ENCODE data around the gene GRK3.
A peak's percentile ranks its signal among the peaks of the same experiment; 100 is the strongest.
"Not testable (repeated sequence)": the region's sequence is repeated elsewhere in the genome, so short reads cannot be mapped to it uniquely, and the experiment has no call there.

Gene GRK3

DNA sequence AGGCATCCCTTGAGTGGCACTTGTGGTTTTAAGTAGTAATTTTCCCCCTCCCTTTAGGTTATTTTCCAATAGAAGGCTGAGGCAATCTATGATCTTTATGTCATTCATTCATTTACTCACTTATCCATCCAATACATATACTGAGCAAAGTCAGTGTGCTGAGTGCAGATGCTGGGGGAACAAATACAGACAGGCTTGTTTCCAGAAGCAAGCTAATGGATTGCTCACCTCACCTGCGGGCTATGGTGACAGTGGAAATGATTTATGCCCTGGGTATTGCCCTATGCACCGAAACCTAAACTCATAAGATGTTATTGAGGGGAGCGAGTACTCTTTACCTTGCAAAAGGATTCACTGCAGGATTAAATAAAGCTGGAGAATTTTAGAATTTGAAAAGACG is 4.6 kb upstream of the GRK3 start:
- H3K27me3 Mint-ChIP-seq; H3K4me3 Mint-ChIP-seq; DNase-seq; H3K27ac Mint-ChIP-seq; H3K9me3 Mint-ChIP-seq; H3K36me3 Mint-ChIP-seq; ATAC-seq (replicated peaks): not testable (repeated sequence)
- peaks cover 52 to 83% of the 10 kb centered on the region in 2 donors for H3K4me1 Mint-ChIP-seq

DNA sequence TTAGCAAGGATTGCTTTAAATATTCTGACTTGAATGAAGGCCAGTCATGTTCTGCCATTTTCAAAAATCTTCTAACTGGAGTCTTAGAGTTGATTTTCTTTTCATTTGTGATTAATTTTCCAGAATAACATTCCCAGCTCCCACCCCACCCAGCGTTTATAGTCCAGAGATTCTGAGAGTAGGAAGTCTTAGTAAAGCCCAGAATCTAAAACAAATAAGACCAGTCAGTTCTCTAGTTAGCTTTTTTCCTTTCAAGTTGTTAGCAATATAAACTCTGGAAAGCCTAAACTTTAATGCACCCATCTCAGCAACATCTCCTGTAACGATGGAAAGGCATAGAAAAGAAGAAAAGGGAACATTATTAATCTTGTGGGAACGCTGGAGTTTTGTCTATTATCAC is 3.3 kb upstream of the GRK3 start:
- H3K27me3 Mint-ChIP-seq; H3K36me3 Mint-ChIP-seq; H3K9me3 Mint-ChIP-seq; DNase-seq; ATAC-seq (replicated peaks): not testable (repeated sequence)
- H3K4me3 Mint-ChIP-seq: peak overlapping the region in 1 of 2 donors; percentile 50
- H3K4me1 Mint-ChIP-seq: peaks cover 42 to 72% of the 10 kb centered on the region in 2 donors
- peak overlapping the region; percentile 98 for H3K27ac Mint-ChIP-seq

DNA sequence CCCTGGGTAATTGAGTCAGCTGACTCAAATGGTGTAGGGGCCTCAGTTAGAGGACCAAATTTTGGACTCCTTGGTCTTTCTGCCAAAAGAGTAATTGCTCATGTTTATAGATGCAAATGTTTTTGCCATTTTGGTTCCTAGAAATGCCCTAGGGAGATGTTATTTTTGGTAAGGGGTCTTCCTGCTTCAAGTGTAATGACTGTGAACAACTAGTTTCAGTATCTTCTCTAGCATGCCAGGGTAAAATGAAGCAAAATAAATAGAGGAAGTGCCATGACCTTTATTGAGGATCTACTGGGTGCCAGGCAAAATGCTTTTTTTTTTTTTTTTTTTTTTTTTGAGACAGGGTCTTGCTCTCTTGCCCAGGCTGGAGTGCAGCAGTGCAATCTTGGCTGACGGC is 2.5 kb upstream of the GRK3 start:
- peak; percentile 43 to 51 for ATAC-seq (replicated peaks)
- H3K27ac Mint-ChIP-seq: peak overlapping the region; percentile 98
- H3K4me3 Mint-ChIP-seq: peak overlapping the region; percentile 11 to 50

DNA sequence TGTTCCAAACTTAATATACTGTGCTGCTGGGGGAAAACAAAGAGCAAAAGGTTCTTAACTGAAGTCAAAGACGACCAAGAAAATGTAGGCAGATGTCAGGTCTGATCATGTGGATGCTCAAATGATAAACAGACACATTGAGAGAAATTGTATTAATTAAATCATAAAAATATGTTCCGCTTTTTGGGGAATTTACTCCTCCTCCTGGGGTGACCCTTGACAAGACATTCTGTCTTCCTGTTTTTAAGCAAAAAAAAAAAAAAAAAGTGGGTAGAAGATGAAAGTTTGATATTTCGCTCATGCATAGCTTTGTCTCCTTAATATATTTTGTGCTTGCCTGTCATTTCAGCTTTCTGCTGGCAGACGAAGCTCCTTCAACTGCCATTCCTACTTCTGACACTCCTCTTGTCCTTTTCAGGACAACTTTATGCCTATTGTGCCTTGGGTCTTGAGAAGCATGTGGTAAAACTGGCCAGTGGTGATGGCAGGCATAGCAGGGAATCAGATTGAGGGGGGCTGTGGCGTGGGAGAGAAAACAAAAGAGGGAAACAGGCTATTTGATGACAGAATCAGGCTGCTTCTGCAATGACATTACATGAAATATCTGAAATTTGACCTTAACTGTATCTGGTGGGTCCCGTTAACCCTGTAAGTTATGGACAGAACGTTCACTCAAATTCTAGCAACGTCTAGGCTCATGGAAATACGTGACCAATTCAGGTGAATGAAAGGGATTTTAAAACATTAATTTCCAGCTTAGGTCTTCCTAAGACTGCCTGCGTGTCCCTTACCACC is 1.3 kb upstream of the GRK3 start:
- peak overlapping the region; percentile 98 for H3K27ac Mint-ChIP-seq
- peak; percentile 35 for DNase-seq
- peak; percentile 3 to 9 for ATAC-seq (replicated peaks)

More for the DNA sequence above, 2.5 kb upstream of the GRK3 start:
- H3K9me3 Mint-ChIP-seq, H3K36me3 Mint-ChIP-seq, H3K27me3 Mint-ChIP-seq: not testable (repeated sequence)
- DNase-seq: peak; percentile 47
- H3K4me1 Mint-ChIP-seq: peaks cover 42 to 73% of the 10 kb centered on the region in 2 donors

DNA sequence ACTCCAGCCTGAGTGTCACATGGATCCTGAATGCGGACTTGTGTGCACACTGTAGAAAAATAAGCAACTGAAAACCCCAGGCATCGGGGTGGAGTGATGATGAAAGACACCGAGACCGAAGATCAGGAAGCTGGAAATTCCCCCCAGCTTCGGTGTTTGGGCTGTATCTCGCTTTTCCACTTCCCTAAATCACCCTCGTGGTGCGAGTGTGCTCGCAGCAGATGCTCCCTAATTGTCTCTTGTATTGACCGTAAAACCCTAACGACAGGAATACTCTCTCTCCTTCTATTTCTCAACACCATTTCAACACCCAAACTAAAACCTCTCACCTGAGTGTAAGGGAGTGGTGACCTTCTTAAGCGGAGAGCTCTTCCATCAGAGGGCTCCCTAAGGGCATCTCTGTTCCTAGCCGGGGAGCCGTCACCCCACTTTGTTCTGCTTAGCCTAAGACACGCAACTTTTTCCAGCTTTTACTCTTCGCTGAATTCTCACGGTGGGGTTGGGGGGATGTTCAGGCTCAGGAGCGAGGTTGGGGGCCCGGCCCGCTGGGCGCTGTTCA is 635 bp upstream of the GRK3 start:
- peak overlapping the region; percentile 98 for H3K27ac Mint-ChIP-seq
- H3K4me1 Mint-ChIP-seq: peaks cover 36 to 70% of the 10 kb centered on the region in 2 donors
- H3K36me3 Mint-ChIP-seq: peaks cover 7 to 8% of the 10 kb centered on the region in 2 donors
- peak; percentile 51 for ATAC-seq (replicated peaks)
- peak; percentile 75 for DNase-seq
- H3K4me3 Mint-ChIP-seq: peak overlapping the region; percentile 81 to 92
- no peaks in the 10 kb centered on the region for H3K27me3 Mint-ChIP-seq
- H3K9me3 Mint-ChIP-seq: no peaks in the 10 kb centered on the region

More for the DNA sequence above, 1.3 kb upstream of the GRK3 start:
- Mint-ChIP-seq H3K4me3 (peak overlapping the region; percentile 81 to 92), H3K4me1 (peaks cover 42 to 75% of the 10 kb centered on the region in 2 donors)
- H3K36me3 Mint-ChIP-seq, H3K27me3 Mint-ChIP-seq, H3K9me3 Mint-ChIP-seq: not testable (repeated sequence)

DNA sequence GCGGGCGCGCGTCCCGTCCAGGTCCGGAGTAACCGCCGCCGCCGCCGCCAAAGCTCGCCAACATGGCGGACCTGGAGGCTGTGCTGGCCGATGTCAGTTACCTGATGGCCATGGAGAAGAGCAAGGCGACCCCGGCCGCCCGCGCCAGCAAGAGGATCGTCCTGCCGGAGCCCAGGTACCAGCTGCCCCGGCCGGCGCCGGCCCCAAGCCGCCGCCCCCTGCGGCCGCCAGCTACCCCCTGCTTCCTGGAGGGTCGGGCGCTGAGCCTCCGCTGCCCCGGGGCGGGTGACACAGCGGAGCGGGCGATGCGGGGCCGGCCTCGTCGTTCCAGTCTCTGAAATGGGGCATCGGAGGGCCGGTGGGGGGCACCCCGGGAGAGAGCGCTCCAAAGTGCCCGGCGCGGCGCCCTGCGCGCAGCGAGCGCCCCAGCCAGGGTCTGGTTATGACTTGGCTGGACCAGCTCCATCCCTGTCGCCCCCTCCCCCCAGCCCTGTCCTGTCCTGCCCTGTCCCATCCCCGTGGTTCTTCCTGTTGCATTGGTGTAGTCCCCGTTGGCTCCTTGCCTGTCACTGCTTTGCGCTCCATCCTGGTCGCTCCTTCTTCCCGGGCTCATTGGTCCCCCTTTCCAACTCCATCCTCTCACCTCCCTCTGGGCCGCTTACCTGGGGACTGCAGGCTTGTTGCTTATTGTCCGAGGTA is 653 bp downstream of the GRK3 start:
- peaks cover 13 to 17% of the 10 kb centered on the region in 2 donors for H3K36me3 Mint-ChIP-seq
- peak overlapping the region; percentile 94 to 99 for H3K4me3 Mint-ChIP-seq
- peak overlapping the region; percentile 98 for H3K27ac Mint-ChIP-seq
- ATAC-seq (replicated peaks) (no peak), DNase-seq (peak; percentile 26)
- H3K9me3 Mint-ChIP-seq: no peaks in the 10 kb centered on the region
- H3K4me1 Mint-ChIP-seq: peaks cover 36 to 71% of the 10 kb centered on the region in 2 donors
- H3K27me3 Mint-ChIP-seq: no peaks in the 10 kb centered on the region

DNA sequence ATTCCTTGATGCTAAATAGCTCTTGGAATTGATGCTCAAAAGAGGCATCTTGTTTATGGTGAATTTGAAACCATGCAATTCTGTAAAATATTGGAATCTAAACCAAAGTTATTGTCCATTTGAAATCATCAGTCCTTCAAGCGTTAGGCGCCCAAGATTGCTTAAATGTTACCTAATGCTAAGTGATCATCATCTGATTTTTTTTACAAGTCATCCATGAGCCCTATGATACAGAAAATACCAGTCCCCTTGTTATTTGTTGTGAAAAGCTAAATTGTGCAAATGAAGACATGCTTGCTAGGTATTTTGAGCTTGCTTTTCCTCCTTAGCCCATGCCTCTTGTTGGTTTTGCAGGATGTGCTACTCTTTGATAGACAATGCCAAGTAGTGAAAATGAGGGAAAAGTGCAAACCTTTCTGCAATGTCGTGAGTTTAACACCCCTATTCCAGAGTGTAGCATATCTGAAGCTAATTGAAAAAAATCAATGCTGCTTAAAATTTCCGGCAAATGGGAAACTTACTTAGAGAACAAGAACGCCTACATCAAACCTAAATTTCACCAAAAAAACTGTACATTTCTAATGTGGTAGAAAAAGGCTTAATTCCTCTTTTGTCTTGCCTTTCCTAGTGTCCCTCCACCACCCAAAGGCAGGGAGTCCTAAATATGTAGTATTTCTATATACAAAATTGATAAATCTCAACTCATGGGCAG is 1.9 kb downstream of the GRK3 start:
- DNase-seq (no peak), ATAC-seq (replicated peaks) (no peak)
- Mint-ChIP-seq H3K27ac (peak overlapping the region; percentile 90), H3K4me3 (peak overlapping the region; percentile 94 to 99), H3K9me3 (no peaks in the 10 kb centered on the region), H3K27me3 (no peaks in the 10 kb centered on the region), H3K36me3 (peaks cover 13 to 23% of the 10 kb centered on the region in 2 donors), H3K4me1 (peaks cover 31 to 70% of the 10 kb centered on the region in 2 donors)

DNA sequence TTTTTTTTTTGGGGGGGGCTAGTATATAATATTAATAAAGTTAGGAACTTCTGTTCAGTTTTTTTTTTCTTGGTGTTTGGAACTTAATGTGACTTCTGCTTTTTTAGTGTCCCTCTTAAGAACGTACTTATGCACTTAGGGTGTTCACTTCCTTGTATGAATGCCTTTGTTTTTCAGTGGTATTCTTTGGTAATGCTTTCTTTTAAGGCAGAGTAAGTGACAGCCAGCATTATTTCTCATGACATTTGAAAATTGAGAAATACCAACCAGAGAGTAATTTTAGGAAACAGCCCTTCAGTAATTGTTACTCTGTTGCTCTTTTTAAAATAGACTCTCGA is 2.4 kb downstream of the GRK3 start:
- DNase-seq: no peak
- Mint-ChIP-seq H3K36me3 (peaks cover 13 to 26% of the 10 kb centered on the region in 2 donors), H3K27me3 (no peaks in the 10 kb centered on the region), H3K27ac (peak overlapping the region; percentile 90), H3K4me3 (peak overlapping the region; percentile 94 to 99), H3K4me1 (peaks cover 28 to 68% of the 10 kb centered on the region in 2 donors), H3K9me3 (no peaks in the 10 kb centered on the region)
- ATAC-seq (replicated peaks): peak; percentile 44 to 52

DNA sequence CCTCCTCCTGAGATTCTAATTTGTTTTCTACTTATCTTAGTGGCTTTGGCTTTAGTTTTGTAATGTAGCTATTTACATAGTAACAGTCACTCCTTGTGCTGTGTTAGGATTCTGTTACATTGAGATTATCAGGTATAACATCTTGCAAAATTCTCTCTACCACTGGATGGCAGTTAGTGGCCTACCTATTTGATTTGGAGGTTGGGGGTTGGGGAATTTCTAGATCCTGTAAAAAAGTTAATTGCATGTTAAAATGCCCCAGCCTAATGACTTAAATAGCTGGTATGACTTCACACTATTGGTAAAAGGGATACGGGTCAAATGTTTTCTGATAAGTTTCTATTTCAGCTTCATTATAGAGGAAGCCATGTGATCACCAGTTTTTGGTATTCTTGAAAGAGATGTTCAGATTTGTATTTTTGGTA is 2.8 kb downstream of the GRK3 start:
- Mint-ChIP-seq H3K4me3 (peak overlapping the region; percentile 94 to 99), H3K27ac (peak overlapping the region; percentile 90), H3K4me1 (peaks cover 31 to 68% of the 10 kb centered on the region in 2 donors), H3K36me3 (peaks cover 13 to 30% of the 10 kb centered on the region in 2 donors), H3K27me3 (no peaks in the 10 kb centered on the region), H3K9me3 (peaks cover 0 to under 1% of the 10 kb centered on the region in 2 donors)
- DNase-seq (no peak), ATAC-seq (replicated peaks) (peak; percentile 3 to 5)

DNA sequence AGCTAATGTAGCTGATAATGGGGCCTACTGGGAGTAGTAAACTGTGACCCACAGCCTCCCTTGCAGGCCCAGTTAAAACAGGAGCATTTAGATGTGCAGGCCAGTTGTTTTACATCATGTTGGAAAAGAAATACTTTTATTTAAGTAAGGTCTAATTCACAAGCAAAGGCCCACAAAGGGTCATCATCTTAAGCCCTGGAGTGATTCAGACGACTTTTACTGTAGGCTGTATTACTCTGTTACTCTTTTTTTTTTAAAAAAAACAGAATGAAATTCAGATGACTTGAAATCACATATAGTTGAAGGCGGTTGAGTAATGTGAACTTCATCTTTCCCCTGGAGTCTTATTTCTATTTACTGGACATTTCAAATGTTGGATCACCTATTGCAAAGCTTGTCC is 3.6 kb downstream of the GRK3 start:
- peak overlapping the region; percentile 31 for H3K27ac Mint-ChIP-seq
- peak overlapping the region; percentile 94 to 99 for H3K4me3 Mint-ChIP-seq
- H3K27me3 Mint-ChIP-seq; H3K9me3 Mint-ChIP-seq; DNase-seq; ATAC-seq (replicated peaks): not testable (repeated sequence)
- H3K36me3 Mint-ChIP-seq: peaks cover 17 to 34% of the 10 kb centered on the region in 2 donors
- H3K4me1 Mint-ChIP-seq: peaks cover 35 to 69% of the 10 kb centered on the region in 2 donors

DNA sequence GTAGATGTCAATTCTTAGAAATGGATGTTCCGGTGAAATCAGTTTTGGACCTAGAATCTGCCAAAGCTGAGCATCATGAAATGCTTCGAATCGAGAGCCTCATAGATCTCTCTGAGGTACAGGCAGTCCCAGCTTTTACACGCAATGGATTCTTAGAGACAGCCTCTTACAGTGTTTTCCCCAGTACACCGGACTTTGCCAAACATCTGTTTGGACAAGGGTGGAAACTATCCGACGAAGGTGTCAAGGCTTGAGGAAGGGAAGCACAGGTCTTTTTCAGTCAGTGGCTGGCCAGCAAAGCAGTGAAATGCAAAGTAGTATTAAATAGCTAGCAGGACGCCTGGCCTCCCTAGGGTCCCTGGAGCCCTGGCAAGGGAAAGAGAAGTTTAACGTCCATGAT is 4.9 kb downstream of the GRK3 start:
- H3K4me3 Mint-ChIP-seq: peak overlapping the region in 1 of 2 donors; percentile 32
- no peak overlapping the region for H3K27ac Mint-ChIP-seq
- peaks cover 2 to 4% of the 10 kb centered on the region in 2 donors for H3K9me3 Mint-ChIP-seq
- H3K36me3 Mint-ChIP-seq: peaks cover 19 to 36% of the 10 kb centered on the region in 2 donors
- H3K4me1 Mint-ChIP-seq: peaks cover 35 to 69% of the 10 kb centered on the region in 2 donors
- no peak for ATAC-seq (replicated peaks)
- H3K27me3 Mint-ChIP-seq: no peaks in the 10 kb centered on the region
- DNase-seq: no peak

DNA sequence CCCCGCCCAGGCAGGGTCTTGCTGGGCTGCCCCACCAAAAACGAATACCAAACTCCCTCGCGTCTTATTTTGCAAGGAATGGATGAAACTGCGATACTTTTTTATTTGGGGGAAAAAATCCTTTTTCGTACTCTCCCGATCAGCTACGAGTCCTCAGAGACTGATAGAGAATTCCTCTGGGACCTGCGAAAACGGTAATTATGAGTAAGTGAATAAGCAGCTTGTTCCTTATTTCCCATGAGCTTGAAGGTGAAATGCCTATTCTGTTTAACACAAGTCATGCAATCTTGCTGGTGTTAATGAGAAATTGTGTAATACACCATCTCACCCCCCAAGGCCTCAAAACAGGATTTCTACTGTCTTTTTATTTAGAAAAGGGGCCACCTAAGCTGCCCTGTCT is 5.5 kb downstream of the GRK3 start:
- DNase-seq (no peak), ATAC-seq (replicated peaks) (no peak)
- Mint-ChIP-seq H3K9me3 (peaks cover 2 to 4% of the 10 kb centered on the region in 2 donors), H3K4me3 (peak overlapping the region; percentile 32 to 52), H3K27me3 (no peaks in the 10 kb centered on the region), H3K36me3 (peaks cover 19 to 35% of the 10 kb centered on the region in 2 donors), H3K27ac (peak overlapping the region; percentile 69), H3K4me1 (peaks cover 35 to 75% of the 10 kb centered on the region in 2 donors)

DNA sequence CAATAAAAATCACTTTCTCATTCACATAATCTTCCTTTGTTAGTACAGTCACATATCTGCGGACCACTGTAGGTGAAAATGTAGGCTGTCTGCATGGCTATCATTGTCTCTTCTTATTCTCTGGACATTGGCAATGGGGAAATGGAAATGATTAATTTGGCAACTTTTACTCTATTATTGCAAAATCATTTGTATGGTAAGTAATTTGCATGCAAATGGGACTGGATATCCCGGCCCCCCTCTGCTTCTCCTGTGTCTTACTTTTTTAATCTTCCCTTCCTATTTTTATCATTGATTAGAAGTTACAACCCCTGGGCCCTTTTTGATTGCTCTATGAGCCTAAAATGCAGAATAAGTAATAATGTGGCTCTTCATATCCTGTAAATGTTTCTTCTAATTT is 6.0 kb downstream of the GRK3 start:
- DNase-seq: no peak
- H3K4me1 Mint-ChIP-seq: peaks cover 36 to 80% of the 10 kb centered on the region in 2 donors
- H3K9me3 Mint-ChIP-seq: peaks cover 2 to 4% of the 10 kb centered on the region in 2 donors
- peak overlapping the region in 1 of 2 donors; percentile 9 for H3K4me3 Mint-ChIP-seq
- peaks cover 17 to 33% of the 10 kb centered on the region in 2 donors for H3K36me3 Mint-ChIP-seq
- no peak for ATAC-seq (replicated peaks)
- H3K27me3 Mint-ChIP-seq: no peaks in the 10 kb centered on the region
- no peak overlapping the region for H3K27ac Mint-ChIP-seq
